Glutamatergic neuron (in vitro differentiated cells): ENCODE measurements around the gene TTLL4. TPM values are rescaled to one million over a fixed set of nuclear protein-coding genes. Genes with fewer than 3 reads are reported as not detected.

Source experiments
- DNase-seq: peaks from one replicate; pipeline ENCODE4 v3.0.0; 2022
- H3K27ac Mint-ChIP-seq: one replicate; pipeline ENCODE4 v1.8.0; 2020; ENCODE audit warnings: mild to moderate bottlenecking, mixed read lengths, inconsistent platforms; ENCODE audit not compliant: unreplicated experiment
- H3K27me3 Mint-ChIP-seq: one replicate; pipeline ENCODE4 v1.8.0; 2020; ENCODE audit warnings: mild to moderate bottlenecking, moderate library complexity, mixed read lengths, inconsistent platforms; ENCODE audit not compliant: unreplicated experiment
- H3K36me3 Mint-ChIP-seq: one replicate; pipeline ENCODE4 v1.8.0; 2020; ENCODE audit warnings: mild to moderate bottlenecking, mixed read lengths, inconsistent platforms; ENCODE audit not compliant: unreplicated experiment
- H3K4me1 Mint-ChIP-seq: one replicate; pipeline ENCODE4 v1.8.0; 2020; ENCODE audit warnings: mild to moderate bottlenecking, low read depth, mixed read lengths, inconsistent platforms; ENCODE audit not compliant: unreplicated experiment
- H3K4me3 Mint-ChIP-seq: one replicate; pipeline ENCODE4 v1.8.0; 2020; ENCODE audit warnings: mild to moderate bottlenecking, mixed read lengths, inconsistent platforms; ENCODE audit not compliant: unreplicated experiment
- H3K9me3 Mint-ChIP-seq: one replicate; pipeline ENCODE4 v1.8.0; 2020; ENCODE audit warnings: mild to moderate bottlenecking, moderate library complexity, mixed read lengths, inconsistent platforms; ENCODE audit not compliant: unreplicated experiment
- total RNA-seq: library from RNA; stranded (reverse); fragmentation: NEBNext Ultra II Directional; extraction: Animal tissue kit (Norgen Biotek cat#: 25700); gene quantifications from one replicate; pipeline ENCODE4 v1.2.1, GENCODE V29; 2021; ENCODE audit not compliant: unreplicated experiment
- TF ChIP-seq, protein P1 (sequence below): fragments of 200-600 bp; sonication (generic); IDR thresholded peaks from one replicate; pipeline ENCODE4 v1.5.0; 2021; ENCODE audit not compliant: partially characterized antibody, unreplicated experiment

Gene TTLL4
- total RNA-seq, 1 donor from 2014 or later = 27.9 TPM

DNA sequence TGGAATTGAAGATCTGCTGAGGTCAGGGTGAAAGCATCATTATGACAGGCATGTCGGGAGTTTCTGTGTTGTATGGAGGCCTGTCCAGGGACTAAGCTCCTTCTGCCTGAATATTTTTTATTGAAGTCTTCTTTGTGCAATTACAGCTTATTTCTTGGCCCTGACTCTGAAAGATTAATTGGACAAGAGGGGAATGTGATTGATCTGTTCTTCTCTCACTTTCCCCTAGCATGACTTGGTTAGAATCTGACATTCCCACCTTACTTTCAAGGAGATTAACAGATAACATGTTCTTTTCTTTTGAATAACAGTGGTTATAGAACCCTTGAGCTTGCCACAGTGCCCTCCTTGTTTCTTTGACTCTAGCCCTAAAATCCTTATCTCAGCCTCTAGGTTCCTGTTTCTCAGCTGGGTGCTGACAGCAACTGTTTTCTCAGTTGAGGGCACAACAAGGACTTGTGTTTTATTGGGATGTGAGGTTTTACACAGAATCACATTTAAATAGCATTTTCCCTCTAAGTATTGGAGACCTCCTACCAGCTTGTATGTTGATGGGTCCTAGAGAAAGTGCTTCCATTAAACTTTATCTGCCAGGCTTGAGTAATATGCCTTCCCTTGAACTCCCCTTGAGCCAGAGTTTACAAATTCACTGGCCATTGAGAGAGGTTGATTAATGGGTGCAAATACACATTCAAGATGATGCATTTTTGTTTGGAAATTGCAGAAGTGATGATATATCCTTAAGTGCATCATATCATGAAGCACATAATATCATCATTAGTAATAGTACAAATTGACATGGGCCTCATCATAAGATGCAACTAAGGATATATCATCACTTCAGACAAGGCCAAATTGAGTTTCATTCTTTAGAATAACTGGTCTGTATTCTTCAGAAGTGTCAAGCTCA lies 12.5 kb downstream of the TTLL4 start:
- H3K9me3 Mint-ChIP-seq = peaks cover 3% of the 10 kb centered on the region
- H3K27me3 Mint-ChIP-seq = peaks cover 2% of the 10 kb centered on the region
- H3K36me3 Mint-ChIP-seq = peaks cover 12% of the 10 kb centered on the region
- no peak overlapping the region for H3K27ac Mint-ChIP-seq
- H3K4me3 Mint-ChIP-seq = no peak overlapping the region
- TF ChIP-seq, protein P1, sequence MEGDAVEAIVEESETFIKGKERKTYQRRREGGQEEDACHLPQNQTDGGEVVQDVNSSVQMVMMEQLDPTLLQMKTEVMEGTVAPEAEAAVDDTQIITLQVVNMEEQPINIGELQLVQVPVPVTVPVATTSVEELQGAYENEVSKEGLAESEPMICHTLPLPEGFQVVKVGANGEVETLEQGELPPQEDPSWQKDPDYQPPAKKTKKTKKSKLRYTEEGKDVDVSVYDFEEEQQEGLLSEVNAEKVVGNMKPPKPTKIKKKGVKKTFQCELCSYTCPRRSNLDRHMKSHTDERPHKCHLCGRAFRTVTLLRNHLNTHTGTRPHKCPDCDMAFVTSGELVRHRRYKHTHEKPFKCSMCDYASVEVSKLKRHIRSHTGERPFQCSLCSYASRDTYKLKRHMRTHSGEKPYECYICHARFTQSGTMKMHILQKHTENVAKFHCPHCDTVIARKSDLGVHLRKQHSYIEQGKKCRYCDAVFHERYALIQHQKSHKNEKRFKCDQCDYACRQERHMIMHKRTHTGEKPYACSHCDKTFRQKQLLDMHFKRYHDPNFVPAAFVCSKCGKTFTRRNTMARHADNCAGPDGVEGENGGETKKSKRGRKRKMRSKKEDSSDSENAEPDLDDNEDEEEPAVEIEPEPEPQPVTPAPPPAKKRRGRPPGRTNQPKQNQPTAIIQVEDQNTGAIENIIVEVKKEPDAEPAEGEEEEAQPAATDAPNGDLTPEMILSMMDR = no peak
- DNase-seq = no peak
- no peaks in the 10 kb centered on the region for H3K4me1 Mint-ChIP-seq

DNA sequence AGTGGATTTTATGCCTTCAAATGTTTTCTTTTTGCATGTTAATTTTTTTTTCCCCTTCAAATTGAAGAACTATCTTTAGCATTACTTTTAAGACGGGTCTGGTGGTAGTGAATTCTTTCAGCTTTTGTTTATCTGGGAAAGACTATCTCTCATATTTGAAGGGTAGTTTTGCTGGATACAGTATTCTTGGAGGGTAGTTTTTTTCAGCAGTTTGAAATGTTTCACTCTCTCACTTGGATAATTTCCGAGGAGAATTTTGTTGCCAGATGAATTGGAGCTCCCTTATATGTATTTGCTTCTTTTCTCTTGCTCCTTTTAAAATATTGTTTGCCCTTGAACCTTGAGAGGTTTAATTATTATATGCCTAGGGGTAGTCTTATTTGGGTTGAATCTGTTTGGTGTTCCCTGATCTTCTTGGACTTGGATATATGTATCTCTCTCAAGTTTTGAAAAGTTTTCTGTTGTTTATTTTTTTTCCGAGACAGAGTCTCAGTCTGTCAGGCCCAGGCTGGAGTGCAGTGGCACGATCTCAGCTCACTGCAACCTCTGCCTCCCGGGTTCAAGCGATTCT lies 15.5 kb downstream of the TTLL4 start:
- TF ChIP-seq, protein P1 = no peak
- Mint-ChIP-seq H3K4me1 (no peaks in the 10 kb centered on the region), H3K9me3 (peaks cover 3% of the 10 kb centered on the region), H3K4me3 (no peak overlapping the region), H3K36me3 (peaks cover 12% of the 10 kb centered on the region), H3K27me3 (peaks cover 2% of the 10 kb centered on the region), H3K27ac (no peak overlapping the region)
- no peak for DNase-seq

DNA sequence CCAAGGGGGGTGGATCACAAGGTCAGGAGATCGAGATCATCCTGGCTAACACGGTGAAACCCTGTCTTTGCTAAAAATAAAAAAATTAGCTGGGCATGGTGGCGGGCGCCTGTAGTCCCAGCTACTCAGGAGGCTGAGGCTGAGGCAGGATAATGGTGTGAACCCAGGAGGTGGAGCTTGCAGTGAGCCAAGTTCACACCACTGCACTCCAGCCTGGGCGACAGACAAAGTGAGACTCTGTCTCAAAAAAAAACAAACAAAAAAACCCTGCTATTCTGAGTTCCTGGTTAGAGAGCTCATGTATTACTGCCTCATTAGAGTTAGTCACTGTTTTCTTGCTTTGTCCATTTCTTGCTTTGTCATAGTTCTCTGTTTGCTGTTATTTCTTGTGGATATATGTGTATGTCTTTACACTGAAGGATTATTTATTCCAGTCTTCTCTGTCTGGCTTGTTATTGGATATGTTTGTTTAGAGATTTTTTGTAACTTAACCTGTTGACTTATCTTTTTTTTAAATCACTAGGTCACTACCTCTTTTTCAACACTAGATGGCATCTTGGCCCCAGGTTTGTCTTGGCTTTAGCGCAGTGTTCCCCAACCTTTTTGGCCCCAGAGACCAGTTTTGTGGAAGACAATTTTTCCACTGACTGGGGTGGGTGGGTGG lies 17.0 kb downstream of the TTLL4 start:
- H3K4me3 Mint-ChIP-seq = no peak overlapping the region
- no peak for DNase-seq
- H3K4me1 Mint-ChIP-seq = no peaks in the 10 kb centered on the region
- peaks cover 12% of the 10 kb centered on the region for H3K36me3 Mint-ChIP-seq
- TF ChIP-seq, protein P1 = peak; percentile 52
- H3K27ac Mint-ChIP-seq = no peak overlapping the region
- peaks cover 3% of the 10 kb centered on the region for H3K9me3 Mint-ChIP-seq
- peaks cover 2% of the 10 kb centered on the region for H3K27me3 Mint-ChIP-seq

DNA sequence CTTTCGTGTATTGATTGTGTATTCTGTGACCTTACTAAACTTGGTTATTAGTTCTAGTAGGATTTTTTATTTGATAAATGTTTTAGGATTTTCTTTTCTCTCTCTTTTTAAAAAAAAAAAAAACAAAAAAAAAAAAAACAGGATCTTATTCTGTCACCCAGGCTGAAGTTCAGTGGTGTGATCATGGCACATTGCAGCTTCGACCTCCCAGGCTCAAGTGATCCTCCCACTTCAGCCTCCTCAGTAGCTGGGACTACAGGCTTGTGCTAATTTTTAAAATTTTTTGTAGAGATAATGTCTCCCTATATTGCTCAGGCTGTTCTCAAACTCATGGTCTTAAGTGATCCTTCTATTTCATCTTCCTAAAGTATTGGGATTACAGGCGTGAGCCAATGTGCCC lies 19.0 kb downstream of the TTLL4 start:
- no peaks in the 10 kb centered on the region for H3K4me1 Mint-ChIP-seq
- no peak overlapping the region for H3K4me3 Mint-ChIP-seq
- no peak overlapping the region for H3K27ac Mint-ChIP-seq
- TF ChIP-seq, protein P1 = no peak
- DNase-seq = no peak
- H3K9me3 Mint-ChIP-seq = peaks cover 3% of the 10 kb centered on the region
- peaks cover 2% of the 10 kb centered on the region for H3K27me3 Mint-ChIP-seq
- peaks cover 12% of the 10 kb centered on the region for H3K36me3 Mint-ChIP-seq
